Trophoblast cell (in vitro differentiated cells and primary cell): Measurements from ENCODE around the gene MRO.
A peak's percentile ranks its signal among the peaks of the same experiment; 100 is the strongest.

Source experiments
- DNase-seq, 2 donors: peaks; one replicate each; pipeline ENCODE4 v3.0.0-alpha.2; 2016
- H2AFZ ChIP-seq: 2 replicates; pipeline ENCODE4 v1.6.1; 2013; ENCODE audit warnings: low read length, moderate library complexity, mild to moderate bottlenecking; ENCODE audit not compliant: insufficient read depth, poor library complexity
- H2AK5ac ChIP-seq: 2 replicates; pipeline ENCODE4 v1.6.1; 2013; ENCODE audit warnings: mild to moderate bottlenecking, low read length
- H2BK120ac ChIP-seq: 2 replicates; pipeline ENCODE4 v1.6.1; 2013; ENCODE audit warnings: low read length, mild to moderate bottlenecking, moderate library complexity; ENCODE audit not compliant: insufficient read depth, poor library complexity
- H2BK12ac ChIP-seq: 2 replicates; pipeline ENCODE4 v1.6.1; 2013; ENCODE audit warnings: mild to moderate bottlenecking, low read length, moderate library complexity
- H2BK5ac ChIP-seq: 2 replicates; pipeline ENCODE4 v1.6.1; 2013; ENCODE audit warnings: low read length, low read depth, moderate library complexity, mild to moderate bottlenecking; ENCODE audit not compliant: poor library complexity
- H3K14ac ChIP-seq: 2 replicates; pipeline ENCODE4 v1.6.1; 2013; ENCODE audit warnings: mild to moderate bottlenecking, low read length
- H3K18ac ChIP-seq: 2 replicates; pipeline ENCODE4 v1.6.1; 2013; ENCODE audit warnings: mild to moderate bottlenecking, low read length
- H3K23ac ChIP-seq: 2 replicates; pipeline ENCODE4 v1.6.1; 2013; ENCODE audit warnings: low read length
- H3K27ac ChIP-seq: 2 replicates; pipeline ENCODE4 v1.5.1; 2013; ENCODE audit warnings: low read depth, mild to moderate bottlenecking, inconsistent platforms, low read length, moderate library complexity
- H3K27me3 ChIP-seq: 2 replicates; pipeline ENCODE4 v1.6.1; 2013; ENCODE audit warnings: inconsistent platforms, mild to moderate bottlenecking, low read length, moderate library complexity; ENCODE audit not compliant: insufficient read depth
- H3K36me3 ChIP-seq, 2 experiments: 1 replicate in 1 of 2; 2 replicates in 1 of 2; pipeline ENCODE4 v1.6.1; 2013; ENCODE audit warnings: low read length in 2 of 2, mild to moderate bottlenecking in 2 of 2, moderate library complexity in 1 of 2; ENCODE audit not compliant: insufficient read depth in 2 of 2, control insufficient read depth in 1 of 2
- H3K4ac ChIP-seq: 2 replicates; pipeline ENCODE4 v1.6.1; 2013; ENCODE audit warnings: low read depth, mild to moderate bottlenecking, low read length, moderate library complexity
- H3K4me1 ChIP-seq, 2 experiments: 1 replicate in 1 of 2; 2 replicates in 1 of 2; pipeline ENCODE4 v1.6.1; 2013; ENCODE audit warnings: low read length in 2 of 2, mild to moderate bottlenecking in 2 of 2, moderate library complexity in 1 of 2; ENCODE audit not compliant: insufficient read depth in 2 of 2, control insufficient read depth in 1 of 2
- H3K4me2 ChIP-seq: 2 replicates; pipeline ENCODE4 v1.6.1; 2013; ENCODE audit warnings: inconsistent platforms, mild to moderate bottlenecking, low read length, moderate library complexity
- H3K4me3 ChIP-seq: 2 replicates; pipeline ENCODE4 v1.5.1; 2013; ENCODE audit warnings: mild to moderate bottlenecking, low read depth, low read length, inconsistent platforms
- H3K79me1 ChIP-seq: one replicate; pipeline ENCODE4 v1.6.1; 2013; ENCODE audit warnings: low read length
- H3K79me2 ChIP-seq: 2 replicates; pipeline ENCODE4 v1.6.1; 2013; ENCODE audit warnings: low read length, mild to moderate bottlenecking; ENCODE audit not compliant: control insufficient read depth, insufficient read depth, poor library complexity
- H3K9ac ChIP-seq: 2 replicates; pipeline ENCODE4 v1.6.1; 2013; ENCODE audit warnings: mild to moderate bottlenecking, low read length
- H3K9me3 ChIP-seq: 2 replicates; pipeline ENCODE4 v1.6.1; 2013; ENCODE audit warnings: low read depth, mild to moderate bottlenecking, control low read depth, inconsistent platforms, low read length; ENCODE audit not compliant: insufficient read depth
- H4K12ac ChIP-seq: 2 replicates; pipeline ENCODE4 v1.6.1; 2013; ENCODE audit warnings: low read depth, mild to moderate bottlenecking, low read length, moderate library complexity
- H4K8ac ChIP-seq: 2 replicates; pipeline ENCODE4 v1.6.1; 2013; ENCODE audit warnings: low read depth, mild to moderate bottlenecking, low read length, moderate library complexity
- H4K91ac ChIP-seq: one replicate; pipeline ENCODE4 v1.6.1; 2013; ENCODE audit warnings: low read depth, mild to moderate bottlenecking, low read length, moderate library complexity
- WGBS: extraction: QIAGEN DNeasy Blood & Tissue Kit; methylation state at CpG from one replicate; pipeline ENCODE4 v1.1.7; 2013; ENCODE audit warnings: missing lambda C conversion rate; ENCODE audit not compliant: insufficient read length, insufficient coverage; ENCODE audit errors: extremely low coverage; 5-methylcytosine and 5-hydroxymethylcytosine counted together

The MRO gene

GRCh38 chr18:50747849-50748242 is 72.0 kb downstream of the MRO start:
- Histone ChIP-seq H2BK120ac (no peak overlapping the region), H3K36me3 (no peaks in the 10 kb centered on the region), H2AK5ac (no peak overlapping the region), H3K14ac (no peak overlapping the region), H4K91ac (peak overlapping the region; percentile 19), H3K79me1 (peaks cover 1% of the 10 kb centered on the region), H3K27ac (no peak overlapping the region), H3K4me1 (peaks cover 19% of the 10 kb centered on the region in 2 experiments), H3K4me2 (no peak overlapping the region), H2BK12ac (no peak overlapping the region), H3K4ac (no peak overlapping the region), H2AFZ (no peak overlapping the region), H3K27me3 (no peaks in the 10 kb centered on the region), H4K8ac (peak overlapping the region; percentile 36), H3K79me2 (no peaks in the 10 kb centered on the region), H4K12ac (no peak overlapping the region), H3K9me3 (no peaks in the 10 kb centered on the region), H2BK5ac (no peak overlapping the region), H3K9ac (no peak overlapping the region), H3K4me3 (no peak overlapping the region), H3K23ac (no peak overlapping the region), H3K18ac (no peak overlapping the region)
- DNase-seq = no peak
- WGBS = no CpG with 5 or more reads among the region's 1 CpG

GRCh38 chr18:50745945-50746344 is 73.9 kb downstream of the MRO start:
- no peak overlapping the region for H4K91ac ChIP-seq
- H3K4me1 ChIP-seq = peaks cover 19% of the 10 kb centered on the region in 2 experiments
- H3K9me3 ChIP-seq = no peaks in the 10 kb centered on the region
- no peaks in the 10 kb centered on the region for H3K36me3 ChIP-seq
- H3K18ac ChIP-seq = no peak overlapping the region
- DNase-seq = no peak
- no peak overlapping the region for H3K4me2 ChIP-seq
- no peak overlapping the region for H4K8ac ChIP-seq
- no peak overlapping the region for H3K4me3 ChIP-seq
- no peak overlapping the region for H3K4ac ChIP-seq
- no peak overlapping the region for H2BK120ac ChIP-seq
- H3K23ac ChIP-seq = no peak overlapping the region
- H3K14ac ChIP-seq = no peak overlapping the region
- H3K79me1 ChIP-seq = peaks cover 1% of the 10 kb centered on the region
- H2AFZ ChIP-seq = no peak overlapping the region
- no peak overlapping the region for H2AK5ac ChIP-seq
- no peak overlapping the region for H2BK5ac ChIP-seq
- no peak overlapping the region for H2BK12ac ChIP-seq
- no peak overlapping the region for H4K12ac ChIP-seq
- H3K27me3 ChIP-seq = no peaks in the 10 kb centered on the region
- H3K79me2 ChIP-seq = no peaks in the 10 kb centered on the region
- H3K9ac ChIP-seq = no peak overlapping the region
- WGBS = no CpG with 5 or more reads among the region's 5 CpGs
- no peak overlapping the region for H3K27ac ChIP-seq
